SK-N-SH treated with all-trans-retinoic acid at 6 μM for 48 hours (cell line): Measurements from ENCODE around the gene E2F7.

ENCODE experiments used
- ARNTL ChIP-seq: fragments of 450-650 bp; formaldehyde crosslinking; IDR thresholded peaks from 2 replicates; pipeline ENCODE4 v1.5.0; 2020; ENCODE audit warnings: low read depth, mild to moderate bottlenecking, moderate library complexity, borderline replicate concordance
- BACH2 ChIP-seq: fragments of 250-450 bp; sonication (Bioruptor Pico); IDR thresholded peaks from 2 replicates; pipeline ENCODE4 v1.9.0; 2021; ENCODE audit warnings: mild to moderate bottlenecking, borderline replicate concordance
- ESRRG ChIP-seq: fragments of 250-450 bp; sonication (Bioruptor Pico); IDR thresholded peaks from 2 replicates; pipeline ENCODE4 v1.6.1; 2021; ENCODE audit warnings: mild to moderate bottlenecking
- ISL1 ChIP-seq: fragments of 250-450 bp; sonication (Bioruptor Pico); IDR thresholded peaks from 2 replicates; pipeline ENCODE4 v2.1.2; 2022; ENCODE audit warnings: mild to moderate bottlenecking, moderate library complexity
- RARB ChIP-seq: fragments of 250-450 bp; sonication (Bioruptor Pico); IDR thresholded peaks from 2 replicates; pipeline ENCODE4 v1.8.0; 2021; ENCODE audit warnings: mild to moderate bottlenecking, moderate library complexity
- TCF4 ChIP-seq: fragments of 250-450 bp; sonication (Bioruptor Pico); IDR thresholded peaks from 2 replicates; pipeline ENCODE4 v1.8.0; 2021; ENCODE audit warnings: mild to moderate bottlenecking, moderate library complexity, borderline replicate concordance
- TOX ChIP-seq: fragments of 250-450 bp; sonication (Bioruptor Pico); IDR thresholded peaks from 2 replicates; pipeline ENCODE4 v1.8.0; 2021; ENCODE audit warnings: mild to moderate bottlenecking, moderate library complexity, borderline replicate concordance
- ZFP30 ChIP-seq: fragments of 450-650 bp; formaldehyde crosslinking; IDR thresholded peaks from 2 replicates; pipeline ENCODE4 v1.5.0; 2022; ENCODE audit warnings: mild to moderate bottlenecking, moderate library complexity
- TF ChIP-seq, protein P1 (sequence below): fragments of 250-450 bp; sonication (Bioruptor Pico); IDR thresholded peaks from 2 replicates; pipeline ENCODE4 v1.8.0; 2020; ENCODE audit warnings: mild to moderate bottlenecking, moderate library complexity, borderline replicate concordance
- TF ChIP-seq, protein P2 (sequence below): fragments of 250-450 bp; sonication (Bioruptor Pico); IDR thresholded peaks from 2 replicates; pipeline ENCODE4 v1.5.1; 2021; ENCODE audit warnings: mild to moderate bottlenecking, moderate library complexity

DNA sequence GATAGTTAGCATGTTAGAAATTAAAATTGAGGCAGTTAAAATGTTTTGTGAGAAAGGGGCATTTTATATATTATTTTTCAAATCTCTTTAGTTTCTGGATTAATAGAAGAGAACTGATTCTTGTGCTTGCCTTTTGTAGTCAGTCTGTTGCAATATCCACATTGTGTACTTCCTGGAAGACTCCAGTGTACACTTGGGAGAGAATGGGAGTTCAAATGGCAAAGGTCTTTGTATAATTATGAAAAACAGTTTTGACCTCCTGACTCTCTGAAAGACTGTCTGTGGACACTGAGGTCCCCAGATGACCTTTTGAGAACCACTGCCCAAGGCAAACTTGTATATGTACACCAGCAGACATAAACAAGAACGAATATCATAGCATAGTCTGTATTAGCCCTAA is 12.1 kb downstream of the E2F7 start:
- no peak for TF ChIP-seq ESRRG
- TF ChIP-seq ARNTL = no peak
- TF ChIP-seq RARB = no peak
- TF ChIP-seq TCF4 (CRISPR knock-in tag) = no peak
- no peak for TF ChIP-seq ISL1 (CRISPR knock-in tag)
- no peak for TF ChIP-seq ZFP30 (CRISPR knock-in tag)
- TF ChIP-seq, protein P1, sequence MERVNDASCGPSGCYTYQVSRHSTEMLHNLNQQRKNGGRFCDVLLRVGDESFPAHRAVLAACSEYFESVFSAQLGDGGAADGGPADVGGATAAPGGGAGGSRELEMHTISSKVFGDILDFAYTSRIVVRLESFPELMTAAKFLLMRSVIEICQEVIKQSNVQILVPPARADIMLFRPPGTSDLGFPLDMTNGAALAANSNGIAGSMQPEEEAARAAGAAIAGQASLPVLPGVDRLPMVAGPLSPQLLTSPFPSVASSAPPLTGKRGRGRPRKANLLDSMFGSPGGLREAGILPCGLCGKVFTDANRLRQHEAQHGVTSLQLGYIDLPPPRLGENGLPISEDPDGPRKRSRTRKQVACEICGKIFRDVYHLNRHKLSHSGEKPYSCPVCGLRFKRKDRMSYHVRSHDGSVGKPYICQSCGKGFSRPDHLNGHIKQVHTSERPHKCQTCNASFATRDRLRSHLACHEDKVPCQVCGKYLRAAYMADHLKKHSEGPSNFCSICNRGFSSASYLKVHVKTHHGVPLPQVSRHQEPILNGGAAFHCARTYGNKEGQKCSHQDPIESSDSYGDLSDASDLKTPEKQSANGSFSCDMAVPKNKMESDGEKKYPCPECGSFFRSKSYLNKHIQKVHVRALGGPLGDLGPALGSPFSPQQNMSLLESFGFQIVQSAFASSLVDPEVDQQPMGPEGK (CRISPR knock-in tag) = no peak
- no peak for TF ChIP-seq TOX (CRISPR knock-in tag)
- TF ChIP-seq BACH2 = no peak
- TF ChIP-seq, protein P2, sequence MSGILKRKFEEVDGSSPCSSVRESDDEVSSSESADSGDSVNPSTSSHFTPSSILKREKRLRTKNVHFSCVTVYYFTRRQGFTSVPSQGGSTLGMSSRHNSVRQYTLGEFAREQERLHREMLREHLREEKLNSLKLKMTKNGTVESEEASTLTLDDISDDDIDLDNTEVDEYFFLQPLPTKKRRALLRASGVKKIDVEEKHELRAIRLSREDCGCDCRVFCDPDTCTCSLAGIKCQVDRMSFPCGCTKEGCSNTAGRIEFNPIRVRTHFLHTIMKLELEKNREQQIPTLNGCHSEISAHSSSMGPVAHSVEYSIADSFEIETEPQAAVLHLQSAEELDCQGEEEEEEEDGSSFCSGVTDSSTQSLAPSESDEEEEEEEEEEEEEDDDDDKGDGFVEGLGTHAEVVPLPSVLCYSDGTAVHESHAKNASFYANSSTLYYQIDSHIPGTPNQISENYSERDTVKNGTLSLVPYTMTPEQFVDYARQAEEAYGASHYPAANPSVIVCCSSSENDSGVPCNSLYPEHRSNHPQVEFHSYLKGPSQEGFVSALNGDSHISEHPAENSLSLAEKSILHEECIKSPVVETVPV (CRISPR knock-in tag) = no peak
